HEK293 (cell line): ENCODE results near the gene C1orf21.

Experiments
- CTCF ChIA-PET: fragments of 350-600 bp; formaldehyde crosslinking; extraction: SDS; loops from one replicate; lab custom pipeline; 2021; ENCODE audit warnings: antibody characterized with exemption; lab: Yijun Ruan, JAX
- POLR2A ChIA-PET: fragments of 300-600 bp; formaldehyde crosslinking; extraction: SDS; loops from one replicate; lab custom pipeline; 2020; ENCODE audit warnings: antibody characterized with exemption, inconsistent platforms; lab: Yijun Ruan, JAX
- H3K27ac ChIP-seq: fragments of 200-500 bp; sonication (Bioruptor generic); 2 replicates; pipeline ENCODE4 v1.5.1; 2014; ENCODE audit warnings: low read depth, low read length, control low read depth, inconsistent platforms; ENCODE audit errors: extremely low read depth
- H3K36me3 ChIP-seq, 2 experiments: fragments of 200-500 bp in 1 of 2; sonication (Bioruptor generic) in 1 of 2; 1 replicate in 1 of 2; 2 replicates in 1 of 2; pipeline ENCODE4 v1.5.1; 2014 to 2017; ENCODE audit warnings: inconsistent platforms in 2 of 2, low read length in 2 of 2; ENCODE audit not compliant: control insufficient read depth in 2 of 2, insufficient read depth in 1 of 2
- H3K4me1 ChIP-seq: fragments of 200-500 bp; sonication (Bioruptor generic); 2 replicates; pipeline ENCODE4 v1.5.1; 2014; ENCODE audit warnings: mild to moderate bottlenecking, low read length, inconsistent platforms; ENCODE audit not compliant: control insufficient read depth, insufficient read depth
- H3K4me3 ChIP-seq: 2 replicates; pipeline ENCODE4 v1.5.1; 2011; ENCODE audit warnings: low read depth, mild to moderate bottlenecking, control low read depth, low read length, moderate library complexity
- H3K9me3 ChIP-seq: fragments of 200-500 bp; sonication (Bioruptor generic); 2 replicates; pipeline ENCODE4 v1.5.1; 2014; ENCODE audit warnings: low read depth, low read length, inconsistent platforms; ENCODE audit not compliant: control insufficient read depth, insufficient read depth
- BCL11B ChIP-seq: fragments of 450-650 bp; formaldehyde crosslinking; IDR thresholded peaks from 2 replicates; pipeline ENCODE4 v1.5.1; 2016; ENCODE audit warnings: low read depth, missing biosample characterization, missing genetic modification characterization
- FEZF1 ChIP-seq: fragments of 450-650 bp; formaldehyde crosslinking; IDR thresholded peaks from 2 replicates; pipeline ENCODE4 v1.5.1; 2016; ENCODE audit warnings: missing biosample characterization, missing genetic modification characterization
- GLIS1 ChIP-seq: fragments of 450-650 bp; formaldehyde crosslinking; IDR thresholded peaks from 2 replicates; pipeline ENCODE4 v1.5.1; 2016; ENCODE audit warnings: missing biosample characterization, missing genetic modification characterization
- HOXA7 ChIP-seq: sonication (generic); formaldehyde crosslinking; IDR thresholded peaks from 2 replicates; pipeline ENCODE4 v1.8.1; 2022; ENCODE audit warnings: missing genetic modification reagents, borderline replicate concordance
- HOXC10 ChIP-seq: sonication (generic); formaldehyde crosslinking; IDR thresholded peaks from 2 replicates; pipeline ENCODE4 v1.8.1; 2023; ENCODE audit warnings: mild to moderate bottlenecking, missing genetic modification reagents
- KLF1 ChIP-seq: fragments of 450-650 bp; formaldehyde crosslinking; IDR thresholded peaks from 2 replicates; pipeline ENCODE4 v1.5.1; 2016; ENCODE audit warnings: missing biosample characterization, missing genetic modification characterization
- KLF10 ChIP-seq: fragments of 450-650 bp; IDR thresholded peaks from 2 replicates; pipeline ENCODE4 v1.5.1; 2018; ENCODE audit warnings: missing biosample characterization, mild to moderate bottlenecking, missing genetic modification characterization
- MYNN ChIP-seq: fragments of 450-650 bp; formaldehyde crosslinking; IDR thresholded peaks from 2 replicates; pipeline ENCODE4 v1.5.1; 2016; ENCODE audit warnings: missing biosample characterization, missing genetic modification characterization, borderline replicate concordance
- RBAK ChIP-seq: fragments of 450-650 bp; formaldehyde crosslinking; IDR thresholded peaks from 2 replicates; pipeline ENCODE4 v1.5.1; 2016; ENCODE audit warnings: missing biosample characterization, missing genetic modification characterization
- ZEB2 ChIP-seq: fragments of 450-650 bp; formaldehyde crosslinking; IDR thresholded peaks from 2 replicates; pipeline ENCODE4 v1.5.1; 2016; ENCODE audit warnings: missing biosample characterization, missing genetic modification characterization
- ZNF138 ChIP-seq: fragments of 450-650 bp; formaldehyde crosslinking; IDR thresholded peaks from 2 replicates; pipeline ENCODE4 v1.5.1; 2016; ENCODE audit warnings: missing biosample characterization, missing genetic modification characterization, borderline replicate concordance
- ZNF146 ChIP-seq: fragments of 450-650 bp; formaldehyde crosslinking; IDR thresholded peaks from 2 replicates; pipeline ENCODE4 v1.5.1; 2016; ENCODE audit warnings: missing biosample characterization, missing genetic modification characterization
- ZNF530 ChIP-seq: fragments of 450-650 bp; formaldehyde crosslinking; IDR thresholded peaks from 2 replicates; pipeline ENCODE4 v1.5.1; 2016; ENCODE audit warnings: low read depth, missing biosample characterization, missing genetic modification characterization
- ZNF585B ChIP-seq: fragments of 450-650 bp; formaldehyde crosslinking; IDR thresholded peaks from 2 replicates; pipeline ENCODE4 v1.5.1; 2016; ENCODE audit warnings: missing biosample characterization, missing genetic modification characterization
- ZNF623 ChIP-seq: fragments of 450-650 bp; formaldehyde crosslinking; IDR thresholded peaks from 2 replicates; pipeline ENCODE4 v1.5.1; 2016; ENCODE audit warnings: missing biosample characterization, missing genetic modification characterization
- ZNF658 ChIP-seq: fragments of 450-650 bp; formaldehyde crosslinking; IDR thresholded peaks from 2 replicates; pipeline ENCODE4; 2016; ENCODE audit warnings: missing biosample characterization, missing genetic modification characterization
- ZNF701 ChIP-seq: fragments of 450-650 bp; formaldehyde crosslinking; IDR thresholded peaks from 2 replicates; pipeline ENCODE4 v1.5.1; 2016; ENCODE audit warnings: missing biosample characterization, missing genetic modification characterization
- TF ChIP-seq, protein P1 (sequence below): fragments of 450-650 bp; formaldehyde crosslinking; conservative IDR thresholded peaks from 2 replicates; pipeline ENCODE4 v1.5.1; 2016; ENCODE audit warnings: low read depth, missing biosample characterization, missing genetic modification characterization
- TF ChIP-seq, protein P2 (sequence below): fragments of 450-650 bp; formaldehyde crosslinking; IDR thresholded peaks from 2 replicates; pipeline ENCODE4 v1.5.1; 2016; ENCODE audit warnings: missing biosample characterization, missing genetic modification characterization
- TF ChIP-seq, protein P3 (sequence below): fragments of 450-650 bp; formaldehyde crosslinking; IDR thresholded peaks from 2 replicates; pipeline ENCODE4 v1.5.1; 2016; ENCODE audit warnings: missing biosample characterization, missing genetic modification characterization
- TF ChIP-seq, protein P4 (sequence below): fragments of 450-650 bp; formaldehyde crosslinking; IDR thresholded peaks from 2 replicates; pipeline ENCODE4 v1.5.1; 2016; ENCODE audit warnings: missing biosample characterization, missing genetic modification characterization

Gene C1orf21

DNA sequence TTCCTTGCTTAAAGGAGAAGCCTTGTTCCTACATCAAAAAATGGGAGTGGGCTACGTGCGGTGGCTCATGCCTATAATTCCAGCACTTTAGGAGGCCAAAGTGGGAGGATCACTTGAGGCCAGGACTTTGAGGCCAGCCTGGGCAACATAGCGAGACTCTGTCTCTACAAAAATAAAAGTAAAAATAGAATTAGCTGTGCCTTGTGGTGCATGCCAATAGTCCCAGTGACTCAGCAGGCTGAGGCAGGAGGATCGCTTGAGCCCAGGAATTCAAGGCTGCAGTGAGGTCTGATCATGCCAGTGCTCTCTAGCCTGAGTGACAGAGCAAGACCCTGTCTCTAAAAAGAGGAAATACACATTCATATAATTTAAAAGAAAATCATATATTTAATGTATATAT lies 127.1 kb downstream of the C1orf21 start:
- H3K36me3 ChIP-seq, result no peaks in the 10 kb centered on the region
- H3K27ac ChIP-seq, result no peak overlapping the region
- no peak overlapping the region for H3K4me3 ChIP-seq
- no peaks in the 10 kb centered on the region for H3K4me1 ChIP-seq
- TF ChIP-seq ZNF530 (tag by site-specific recombination) (no peak), KLF1 (tag by site-specific recombination) (no peak), GLIS1 (tag by site-specific recombination) (no peak), FEZF1 (tag by site-specific recombination) (no peak)
- H3K9me3 ChIP-seq, result no peaks in the 10 kb centered on the region
- CTCF ChIA-PET, result no interaction called here
- POLR2A ChIA-PET, result no interaction called here

DNA sequence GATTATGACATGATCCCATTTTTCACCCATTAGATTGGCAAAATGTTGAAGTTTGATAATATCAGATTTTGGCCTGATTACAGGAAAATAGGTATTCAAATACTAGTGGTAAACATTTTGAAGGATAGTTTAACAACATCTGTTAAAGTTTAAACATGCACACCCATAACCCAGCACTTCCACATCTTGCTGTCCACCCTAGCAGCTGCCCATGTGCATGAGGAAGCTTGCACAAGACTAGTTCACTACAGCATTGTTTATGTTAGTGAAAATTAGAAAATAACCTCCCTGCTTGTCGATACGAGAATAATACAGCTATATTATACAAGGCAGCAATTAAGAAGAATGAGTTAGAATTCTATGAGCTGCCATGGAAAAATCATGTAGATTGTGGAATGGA lies 127.6 kb downstream of the C1orf21 start:
- ChIA-PET CTCF (no interaction called here), POLR2A (no interaction called here)
- TF ChIP-seq, protein P1, sequence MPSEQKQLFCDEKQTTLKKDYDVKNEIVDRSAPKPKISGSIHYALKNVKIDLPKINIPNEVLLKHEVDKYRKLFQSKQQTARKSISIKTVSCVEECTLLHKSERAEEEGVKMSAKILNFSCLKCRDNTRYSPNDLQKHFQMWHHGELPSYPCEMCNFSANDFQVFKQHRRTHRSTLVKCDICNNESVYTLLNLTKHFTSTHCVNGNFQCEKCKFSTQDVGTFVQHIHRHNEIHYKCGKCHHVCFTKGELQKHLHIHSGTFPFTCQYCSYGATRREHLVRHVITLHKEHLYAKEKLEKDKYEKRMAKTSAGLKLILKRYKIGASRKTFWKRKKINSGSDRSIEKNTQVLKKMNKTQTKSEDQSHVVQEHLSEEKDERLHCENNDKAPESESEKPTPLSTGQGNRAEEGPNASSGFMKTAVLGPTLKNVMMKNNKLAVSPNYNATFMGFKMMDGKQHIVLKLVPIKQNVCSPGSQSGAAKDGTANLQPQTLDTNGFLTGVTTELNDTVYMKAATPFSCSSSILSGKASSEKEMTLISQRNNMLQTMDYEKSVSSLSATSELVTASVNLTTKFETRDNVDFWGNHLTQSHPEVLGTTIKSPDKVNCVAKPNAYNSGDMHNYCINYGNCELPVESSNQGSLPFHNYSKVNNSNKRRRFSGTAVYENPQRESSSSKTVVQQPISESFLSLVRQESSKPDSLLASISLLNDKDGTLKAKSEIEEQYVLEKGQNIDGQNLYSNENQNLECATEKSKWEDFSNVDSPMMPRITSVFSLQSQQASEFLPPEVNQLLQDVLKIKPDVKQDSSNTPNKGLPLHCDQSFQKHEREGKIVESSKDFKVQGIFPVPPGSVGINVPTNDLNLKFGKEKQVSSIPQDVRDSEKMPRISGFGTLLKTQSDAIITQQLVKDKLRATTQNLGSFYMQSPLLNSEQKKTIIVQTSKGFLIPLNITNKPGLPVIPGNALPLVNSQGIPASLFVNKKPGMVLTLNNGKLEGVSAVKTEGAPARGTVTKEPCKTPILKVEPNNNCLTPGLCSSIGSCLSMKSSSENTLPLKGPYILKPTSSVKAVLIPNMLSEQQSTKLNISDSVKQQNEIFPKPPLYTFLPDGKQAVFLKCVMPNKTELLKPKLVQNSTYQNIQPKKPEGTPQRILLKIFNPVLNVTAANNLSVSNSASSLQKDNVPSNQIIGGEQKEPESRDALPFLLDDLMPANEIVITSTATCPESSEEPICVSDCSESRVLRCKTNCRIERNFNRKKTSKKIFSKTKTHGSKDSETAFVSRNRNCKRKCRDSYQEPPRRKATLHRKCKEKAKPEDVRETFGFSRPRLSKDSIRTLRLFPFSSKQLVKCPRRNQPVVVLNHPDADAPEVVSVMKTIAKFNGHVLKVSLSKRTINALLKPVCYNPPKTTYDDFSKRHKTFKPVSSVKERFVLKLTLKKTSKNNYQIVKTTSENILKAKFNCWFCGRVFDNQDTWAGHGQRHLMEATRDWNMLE, result no peak
- TF ChIP-seq HOXA7, result no peak
- no peak for TF ChIP-seq MYNN (tag by site-specific recombination)
- no peak for TF ChIP-seq ZNF585B (tag by site-specific recombination)
- TF ChIP-seq HOXC10, result no peak
- Histone ChIP-seq H3K4me3 (no peak overlapping the region), H3K9me3 (no peaks in the 10 kb centered on the region), H3K4me1 (no peaks in the 10 kb centered on the region), H3K36me3 (no peaks in the 10 kb centered on the region), H3K27ac (no peak overlapping the region)

DNA sequence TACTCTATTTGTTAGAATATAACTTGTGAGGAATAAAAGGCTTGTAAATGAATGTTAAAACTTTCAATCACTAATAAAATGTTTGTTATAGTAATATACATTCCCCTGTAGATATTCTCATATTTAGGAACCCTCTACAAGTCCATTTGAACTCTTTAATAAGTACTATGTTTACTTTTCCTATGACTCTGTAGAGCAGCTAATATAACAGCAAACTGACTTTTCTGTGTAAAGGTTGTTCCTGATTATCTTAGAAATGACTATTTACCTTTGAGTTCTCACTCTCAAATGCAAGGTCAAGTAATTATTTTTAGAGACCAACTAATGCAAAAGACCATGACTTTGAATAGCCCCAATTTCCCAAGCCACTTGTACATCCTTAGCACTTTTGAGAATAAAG lies 130.3 kb downstream of the C1orf21 start:
- H3K27ac ChIP-seq, result no peak overlapping the region
- ChIA-PET POLR2A (no interaction called here), CTCF (interaction anchor here (0.5 to 0.7 kb wide), 2 partner anchors 12 to 373 kb away, joined by 3 read pairs; no protein-coding TSS in a partner anchor)
- H3K9me3 ChIP-seq, result no peaks in the 10 kb centered on the region
- no peaks in the 10 kb centered on the region for H3K4me1 ChIP-seq
- no peak overlapping the region for H3K4me3 ChIP-seq
- TF ChIP-seq, protein P2, sequence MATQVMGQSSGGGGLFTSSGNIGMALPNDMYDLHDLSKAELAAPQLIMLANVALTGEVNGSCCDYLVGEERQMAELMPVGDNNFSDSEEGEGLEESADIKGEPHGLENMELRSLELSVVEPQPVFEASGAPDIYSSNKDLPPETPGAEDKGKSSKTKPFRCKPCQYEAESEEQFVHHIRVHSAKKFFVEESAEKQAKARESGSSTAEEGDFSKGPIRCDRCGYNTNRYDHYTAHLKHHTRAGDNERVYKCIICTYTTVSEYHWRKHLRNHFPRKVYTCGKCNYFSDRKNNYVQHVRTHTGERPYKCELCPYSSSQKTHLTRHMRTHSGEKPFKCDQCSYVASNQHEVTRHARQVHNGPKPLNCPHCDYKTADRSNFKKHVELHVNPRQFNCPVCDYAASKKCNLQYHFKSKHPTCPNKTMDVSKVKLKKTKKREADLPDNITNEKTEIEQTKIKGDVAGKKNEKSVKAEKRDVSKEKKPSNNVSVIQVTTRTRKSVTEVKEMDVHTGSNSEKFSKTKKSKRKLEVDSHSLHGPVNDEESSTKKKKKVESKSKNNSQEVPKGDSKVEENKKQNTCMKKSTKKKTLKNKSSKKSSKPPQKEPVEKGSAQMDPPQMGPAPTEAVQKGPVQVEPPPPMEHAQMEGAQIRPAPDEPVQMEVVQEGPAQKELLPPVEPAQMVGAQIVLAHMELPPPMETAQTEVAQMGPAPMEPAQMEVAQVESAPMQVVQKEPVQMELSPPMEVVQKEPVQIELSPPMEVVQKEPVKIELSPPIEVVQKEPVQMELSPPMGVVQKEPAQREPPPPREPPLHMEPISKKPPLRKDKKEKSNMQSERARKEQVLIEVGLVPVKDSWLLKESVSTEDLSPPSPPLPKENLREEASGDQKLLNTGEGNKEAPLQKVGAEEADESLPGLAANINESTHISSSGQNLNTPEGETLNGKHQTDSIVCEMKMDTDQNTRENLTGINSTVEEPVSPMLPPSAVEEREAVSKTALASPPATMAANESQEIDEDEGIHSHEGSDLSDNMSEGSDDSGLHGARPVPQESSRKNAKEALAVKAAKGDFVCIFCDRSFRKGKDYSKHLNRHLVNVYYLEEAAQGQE (tag by site-specific recombination), result no peak
- TF ChIP-seq, protein P3, sequence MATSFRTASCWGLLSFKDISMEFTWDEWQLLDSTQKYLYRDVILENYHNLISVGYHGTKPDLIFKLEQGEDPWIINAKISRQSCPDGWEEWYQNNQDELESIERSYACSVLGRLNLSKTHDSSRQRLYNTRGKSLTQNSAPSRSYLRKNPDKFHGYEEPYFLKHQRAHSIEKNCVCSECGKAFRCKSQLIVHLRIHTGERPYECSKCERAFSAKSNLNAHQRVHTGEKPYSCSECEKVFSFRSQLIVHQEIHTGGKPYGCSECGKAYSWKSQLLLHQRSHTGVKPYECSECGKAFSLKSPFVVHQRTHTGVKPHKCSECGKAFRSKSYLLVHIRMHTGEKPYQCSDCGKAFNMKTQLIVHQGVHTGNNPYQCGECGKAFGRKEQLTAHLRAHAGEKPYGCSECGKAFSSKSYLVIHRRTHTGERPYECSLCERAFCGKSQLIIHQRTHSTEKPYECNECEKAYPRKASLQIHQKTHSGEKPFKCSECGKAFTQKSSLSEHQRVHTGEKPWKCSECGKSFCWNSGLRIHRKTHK (tag by site-specific recombination), result no peak
- TF ChIP-seq ZEB2 (tag by site-specific recombination) (no peak), KLF10 (tag by site-specific recombination) (no peak), ZNF658 (tag by site-specific recombination) (no peak), ZNF138 (tag by site-specific recombination) (no peak), ZNF623 (tag by site-specific recombination) (no peak), RBAK (tag by site-specific recombination) (no peak), ZNF146 (no peak), BCL11B (tag by site-specific recombination) (no peak), ZNF701 (no peak)
- TF ChIP-seq, protein P4, sequence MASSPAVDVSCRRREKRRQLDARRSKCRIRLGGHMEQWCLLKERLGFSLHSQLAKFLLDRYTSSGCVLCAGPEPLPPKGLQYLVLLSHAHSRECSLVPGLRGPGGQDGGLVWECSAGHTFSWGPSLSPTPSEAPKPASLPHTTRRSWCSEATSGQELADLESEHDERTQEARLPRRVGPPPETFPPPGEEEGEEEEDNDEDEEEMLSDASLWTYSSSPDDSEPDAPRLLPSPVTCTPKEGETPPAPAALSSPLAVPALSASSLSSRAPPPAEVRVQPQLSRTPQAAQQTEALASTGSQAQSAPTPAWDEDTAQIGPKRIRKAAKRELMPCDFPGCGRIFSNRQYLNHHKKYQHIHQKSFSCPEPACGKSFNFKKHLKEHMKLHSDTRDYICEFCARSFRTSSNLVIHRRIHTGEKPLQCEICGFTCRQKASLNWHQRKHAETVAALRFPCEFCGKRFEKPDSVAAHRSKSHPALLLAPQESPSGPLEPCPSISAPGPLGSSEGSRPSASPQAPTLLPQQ (tag by site-specific recombination), result no peak
- no peaks in the 10 kb centered on the region for H3K36me3 ChIP-seq
